ENCODE data around the gene CLEC18A.
"Not testable (repeated sequence)": the region's sequence is repeated elsewhere in the genome, so short reads cannot be mapped to it uniquely, and the experiment has no call there.

Gene CLEC18A

GRCh38 chr16:69951017-69951671, at the start of gene CLEC18A:
Gene CLEC18A, plus strand, starts transcription at chr16:69951334. Its CDS starts 33 bp downstream, at chr16:69951367.
- DNase-seq = not testable (repeated sequence)

GRCh38 chr16:69903865-69904415, 47.2 kb upstream of the CLEC18A start:
- no peak for DNase-seq

GRCh38 chr16:69904495-69905170, 46.5 kb upstream of the CLEC18A start:
- no peak for DNase-seq

GRCh38 chr16:69905171-69905555, 46.0 kb upstream of the CLEC18A start:
- DNase-seq = no peak

GRCh38 chr16:69906838-69907401, 44.2 kb upstream of the CLEC18A start:
- DNase-seq = no peak

GRCh38 chr16:69909043-69909442, 42.1 kb upstream of the CLEC18A start:
- DNase-seq = no peak

GRCh38 chr16:69909760-69910159, 41.4 kb upstream of the CLEC18A start:
- no peak for DNase-seq

GRCh38 chr16:69910964-69911363, 40.2 kb upstream of the CLEC18A start:
- no peak for DNase-seq

GRCh38 chr16:69916462-69916861, 34.7 kb upstream of the CLEC18A start:
- no peak for DNase-seq

- no peak for DNase-seq
Measured at GRCh38 chr16:69917311-69917710, 33.8 kb upstream of the CLEC18A start.

- DNase-seq = no peak
Measured at GRCh38 chr16:69917739-69918138, 33.4 kb upstream of the CLEC18A start.

- DNase-seq = no peak
Measured at GRCh38 chr16:69918241-69918640, 32.9 kb upstream of the CLEC18A start.

- no peak for DNase-seq
Measured at GRCh38 chr16:69921127-69921526, 30.0 kb upstream of the CLEC18A start.

GRCh38 chr16:69922200-69922599, 28.9 kb upstream of the CLEC18A start:
- no peak for DNase-seq

GRCh38 chr16:69924041-69924775, 26.9 kb upstream of the CLEC18A start:
- no peak for DNase-seq

GRCh38 chr16:69924777-69925191, 26.4 kb upstream of the CLEC18A start:
- DNase-seq = no peak

- DNase-seq = no peak
Measured at GRCh38 chr16:69925311-69925710, 25.8 kb upstream of the CLEC18A start.

- no peak for DNase-seq
Measured at GRCh38 chr16:69926241-69926640, 24.9 kb upstream of the CLEC18A start.

GRCh38 chr16:69927056-69927757, 23.9 kb upstream of the CLEC18A start:
- no peak for DNase-seq

GRCh38 chr16:69928856-69929400, 22.2 kb upstream of the CLEC18A start:
- DNase-seq = no peak

GRCh38 chr16:69929480-69929879, 21.7 kb upstream of the CLEC18A start:
- no peak for DNase-seq

- peak; percentile 25 for DNase-seq
Measured at GRCh38 chr16:69930117-69930776, 20.9 kb upstream of the CLEC18A start.
